Chondrocyte (in vitro differentiated cells): ENCODE results near the gene HRC. TPM values are rescaled to one million over a fixed set of nuclear protein-coding genes. Genes with fewer than 3 reads are reported as not detected.
"Not testable (repeated sequence)": the region's sequence is repeated elsewhere in the genome, so short reads cannot be mapped to it uniquely, and the experiment has no call there.

Source experiments
- DNase-seq: peaks from one replicate; pipeline ENCODE4 v3.0.0; 2021; ENCODE audit warnings: mixed read lengths, low spot score
- H3K27ac Mint-ChIP-seq: one replicate; pipeline ENCODE4 v1.8.0; 2021; ENCODE audit warnings: mild to moderate bottlenecking, moderate library complexity, mixed read lengths; ENCODE audit not compliant: unreplicated experiment
- H3K27me3 Mint-ChIP-seq: 2 replicates; pipeline ENCODE4 v1.8.0; 2021; ENCODE audit warnings: low read depth, mixed read lengths
- H3K36me3 Mint-ChIP-seq: 2 replicates; pipeline ENCODE4 v1.8.0; 2021; ENCODE audit warnings: low read depth, mixed read lengths
- H3K4me1 Mint-ChIP-seq: 2 replicates; pipeline ENCODE4 v1.8.0; 2021; ENCODE audit warnings: low read depth, mild to moderate bottlenecking, mixed read lengths
- H3K4me3 Mint-ChIP-seq: one replicate; pipeline ENCODE4 v1.8.0; 2021; ENCODE audit warnings: mild to moderate bottlenecking, moderate library complexity, mixed read lengths; ENCODE audit not compliant: unreplicated experiment
- H3K9me3 Mint-ChIP-seq: 2 replicates; pipeline ENCODE4 v1.8.0; 2021; ENCODE audit warnings: low read depth, mixed read lengths
- total RNA-seq: library from RNA; stranded (reverse); gene quantifications from 3 replicates; pipeline ENCODE4 v1.2.1, GENCODE V29; 2021
- TF ChIP-seq, protein P1 (sequence below): fragments of 200-600 bp; sonication (generic); IDR thresholded peaks from 2 replicates; pipeline ENCODE4 v1.5.0; 2021; ENCODE audit warnings: antibody characterized with exemption, mild to moderate bottlenecking, moderate library complexity

The HRC gene
- total RNA-seq, 1 donor from 2014 or later = not detected

DNA sequence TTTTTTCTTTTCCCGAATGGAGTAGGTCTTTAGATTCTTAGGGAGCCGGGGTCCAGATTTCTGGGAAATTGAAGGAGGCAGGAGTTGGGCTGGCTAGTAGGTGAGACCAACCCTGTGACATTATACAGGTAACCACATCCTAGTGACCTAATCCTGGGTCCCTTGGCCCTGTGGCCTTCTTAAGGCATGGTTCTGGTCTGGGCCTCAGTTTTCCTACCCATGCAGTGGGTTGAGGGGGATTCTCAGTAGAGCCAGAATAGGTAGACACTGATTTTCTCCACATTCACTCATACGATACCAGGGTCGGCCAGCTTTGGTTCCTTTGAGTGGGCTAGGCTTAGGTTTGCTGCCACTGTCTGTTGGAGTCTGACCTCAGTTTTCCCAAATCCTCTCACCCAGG is 28.6 kb downstream of the HRC start:
- Mint-ChIP-seq H3K36me3 (no peaks in the 10 kb centered on the region), H3K9me3 (no peaks in the 10 kb centered on the region), H3K27ac (no peak overlapping the region), H3K4me3 (no peak overlapping the region), H3K4me1 (peaks cover 19% of the 10 kb centered on the region), H3K27me3 (no peaks in the 10 kb centered on the region)
- DNase-seq = no peak
- TF ChIP-seq, protein P1, sequence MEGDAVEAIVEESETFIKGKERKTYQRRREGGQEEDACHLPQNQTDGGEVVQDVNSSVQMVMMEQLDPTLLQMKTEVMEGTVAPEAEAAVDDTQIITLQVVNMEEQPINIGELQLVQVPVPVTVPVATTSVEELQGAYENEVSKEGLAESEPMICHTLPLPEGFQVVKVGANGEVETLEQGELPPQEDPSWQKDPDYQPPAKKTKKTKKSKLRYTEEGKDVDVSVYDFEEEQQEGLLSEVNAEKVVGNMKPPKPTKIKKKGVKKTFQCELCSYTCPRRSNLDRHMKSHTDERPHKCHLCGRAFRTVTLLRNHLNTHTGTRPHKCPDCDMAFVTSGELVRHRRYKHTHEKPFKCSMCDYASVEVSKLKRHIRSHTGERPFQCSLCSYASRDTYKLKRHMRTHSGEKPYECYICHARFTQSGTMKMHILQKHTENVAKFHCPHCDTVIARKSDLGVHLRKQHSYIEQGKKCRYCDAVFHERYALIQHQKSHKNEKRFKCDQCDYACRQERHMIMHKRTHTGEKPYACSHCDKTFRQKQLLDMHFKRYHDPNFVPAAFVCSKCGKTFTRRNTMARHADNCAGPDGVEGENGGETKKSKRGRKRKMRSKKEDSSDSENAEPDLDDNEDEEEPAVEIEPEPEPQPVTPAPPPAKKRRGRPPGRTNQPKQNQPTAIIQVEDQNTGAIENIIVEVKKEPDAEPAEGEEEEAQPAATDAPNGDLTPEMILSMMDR = no peak

DNA sequence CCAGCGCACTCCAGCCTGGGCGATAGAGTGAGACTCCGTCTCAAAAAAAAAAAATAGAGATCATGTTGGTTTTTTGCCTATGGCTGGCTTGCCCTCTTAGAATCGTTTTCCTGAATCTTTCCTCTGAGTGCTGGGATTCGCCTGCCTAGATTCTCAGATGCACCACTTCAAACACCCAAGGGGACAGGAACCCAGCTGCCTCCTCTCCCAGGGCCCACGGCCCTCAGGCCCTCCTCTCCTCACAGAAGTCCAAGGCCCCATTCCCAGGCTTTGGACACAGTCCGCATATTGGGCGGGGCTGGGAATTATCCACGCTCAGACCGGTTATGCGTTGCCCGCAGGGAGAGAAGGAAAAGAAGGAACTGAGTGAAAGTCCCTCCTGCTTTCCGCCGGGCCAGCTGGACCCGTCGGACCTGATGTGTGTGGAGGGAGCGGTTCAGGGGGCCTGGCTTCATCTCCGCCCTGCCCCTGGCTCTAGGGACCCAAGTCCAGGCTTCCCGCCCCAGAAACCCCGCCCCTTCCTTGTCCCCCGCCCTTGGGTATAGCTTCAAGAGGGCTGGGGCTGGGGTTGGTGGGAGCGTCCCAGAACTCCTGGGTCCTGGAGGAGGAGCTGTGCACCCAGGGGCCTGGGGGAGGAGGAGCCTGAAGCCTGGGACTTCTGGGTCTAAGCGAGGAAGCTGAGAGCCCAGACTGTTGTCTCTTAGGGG is 30.0 kb downstream of the HRC start:
- H3K4me1 Mint-ChIP-seq = peaks cover 22% of the 10 kb centered on the region
- no peak for DNase-seq
- no peak overlapping the region for H3K27ac Mint-ChIP-seq
- no peaks in the 10 kb centered on the region for H3K9me3 Mint-ChIP-seq
- TF ChIP-seq, protein P1 = no peak
- H3K4me3 Mint-ChIP-seq = no peak overlapping the region
- H3K36me3 Mint-ChIP-seq = no peaks in the 10 kb centered on the region
- H3K27me3 Mint-ChIP-seq = no peaks in the 10 kb centered on the region

DNA sequence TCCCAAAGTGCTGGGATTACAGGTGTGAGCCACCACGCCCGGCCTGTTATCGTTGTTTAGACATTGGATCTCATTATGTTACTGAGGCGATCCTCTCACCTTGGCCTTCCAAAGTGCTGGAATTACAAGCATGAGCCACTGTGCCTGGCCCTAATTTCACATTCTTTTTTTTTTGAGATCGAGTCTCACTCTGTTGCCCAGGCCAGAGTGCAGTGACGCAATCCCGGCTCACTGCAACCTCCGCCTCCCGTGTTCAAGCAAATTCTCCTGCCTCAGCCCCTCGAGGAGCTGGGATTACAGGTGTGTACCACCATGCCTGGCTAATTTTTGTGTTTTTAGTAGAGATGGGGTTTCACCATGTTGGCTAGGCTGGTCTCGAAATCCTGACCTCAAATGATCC is 31.9 kb downstream of the HRC start:
- DNase-seq, H3K9me3 Mint-ChIP-seq, H3K4me3 Mint-ChIP-seq, H3K27ac Mint-ChIP-seq, H3K27me3 Mint-ChIP-seq, H3K36me3 Mint-ChIP-seq: not testable (repeated sequence)
- H3K4me1 Mint-ChIP-seq = peaks cover 14% of the 10 kb centered on the region

DNA sequence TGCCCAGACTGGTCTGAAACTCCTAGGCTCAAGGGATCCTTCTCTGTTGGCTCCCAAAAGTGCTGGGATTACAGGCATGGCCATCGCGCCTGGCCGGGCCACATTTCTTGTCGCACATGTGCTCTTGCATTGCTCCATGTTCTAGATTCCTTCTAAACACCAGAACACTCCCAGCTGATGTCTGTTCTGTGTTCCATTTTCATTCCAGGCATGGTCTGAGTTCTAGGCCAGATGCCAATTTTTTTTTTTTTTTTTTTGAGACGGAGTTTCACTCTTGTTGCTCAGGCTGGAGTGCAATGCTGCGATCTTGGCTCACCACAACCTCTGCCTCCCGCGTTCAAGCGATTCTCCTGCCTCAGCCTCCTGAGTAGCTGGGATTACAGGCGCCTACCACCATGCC is 33.4 kb downstream of the HRC start:
- H3K4me3 Mint-ChIP-seq, H3K36me3 Mint-ChIP-seq, H3K27me3 Mint-ChIP-seq, H3K27ac Mint-ChIP-seq, DNase-seq, H3K9me3 Mint-ChIP-seq: not testable (repeated sequence)
- peaks cover 19% of the 10 kb centered on the region for H3K4me1 Mint-ChIP-seq

DNA sequence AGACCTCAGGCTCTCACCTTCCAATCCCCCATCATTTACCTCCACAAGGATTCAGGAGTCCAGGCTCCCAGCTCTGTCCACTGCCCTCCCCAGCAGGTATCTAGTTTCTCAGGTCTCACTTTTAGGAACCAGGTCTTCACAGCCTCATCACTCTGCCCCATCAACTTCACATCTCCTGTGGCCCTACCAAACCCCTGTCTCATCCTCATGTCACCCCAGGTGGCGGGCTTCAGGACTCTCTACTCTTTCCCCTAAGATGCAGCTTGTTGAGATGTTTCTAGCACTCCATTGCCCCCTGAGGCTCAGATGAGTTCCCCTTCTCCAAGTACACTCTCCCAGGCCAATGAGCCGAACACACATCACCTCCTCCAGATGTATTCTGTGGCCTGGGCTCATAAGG is 34.3 kb downstream of the HRC start:
- no peak overlapping the region for H3K27ac Mint-ChIP-seq
- no peaks in the 10 kb centered on the region for H3K27me3 Mint-ChIP-seq
- no peak overlapping the region for H3K4me3 Mint-ChIP-seq
- no peaks in the 10 kb centered on the region for H3K36me3 Mint-ChIP-seq
- TF ChIP-seq, protein P1 = no peak
- no peak for DNase-seq
- H3K9me3 Mint-ChIP-seq = no peaks in the 10 kb centered on the region
- peaks cover 23% of the 10 kb centered on the region for H3K4me1 Mint-ChIP-seq

DNA sequence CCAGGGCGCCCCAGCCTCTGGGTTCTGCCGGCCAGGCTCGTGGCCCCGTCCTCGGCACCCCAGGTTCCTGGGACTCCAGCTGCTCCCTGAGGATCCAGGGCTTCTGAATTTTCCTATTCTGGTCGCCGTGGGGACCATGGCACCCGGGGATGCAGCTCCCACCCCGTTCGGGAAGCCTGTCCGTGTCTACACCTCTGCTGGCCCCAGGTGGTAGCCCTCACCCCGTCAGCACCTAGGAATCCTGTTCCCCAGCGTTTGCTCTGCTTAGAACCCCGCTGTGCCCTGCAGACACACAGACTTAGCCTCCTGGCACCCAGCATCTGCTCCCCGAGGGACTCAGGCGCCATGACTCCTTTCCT is 34.9 kb downstream of the HRC start:
- Mint-ChIP-seq H3K27ac (no peak overlapping the region), H3K36me3 (no peaks in the 10 kb centered on the region), H3K27me3 (no peaks in the 10 kb centered on the region)

More for the DNA sequence above, 34.9 kb downstream of the HRC start:
- TF ChIP-seq, protein P1 = no peak
- no peak for DNase-seq
- Mint-ChIP-seq H3K9me3 (no peaks in the 10 kb centered on the region), H3K4me1 (peaks cover 23% of the 10 kb centered on the region), H3K4me3 (no peak overlapping the region)
